GM20431 (cell line): ENCODE data around the gene ADNP.

Experiments used
- in situ Hi-C: fragments of 300-500 bp; cut with MseI, MboI; formaldehyde crosslinking; loops from one replicate; pipeline ENCODE4 v1.15.0; 2020; ENCODE audit warnings: low sequenced_read_pairs; ENCODE audit not compliant: unreplicated experiment

ADNP gene

DNA sequence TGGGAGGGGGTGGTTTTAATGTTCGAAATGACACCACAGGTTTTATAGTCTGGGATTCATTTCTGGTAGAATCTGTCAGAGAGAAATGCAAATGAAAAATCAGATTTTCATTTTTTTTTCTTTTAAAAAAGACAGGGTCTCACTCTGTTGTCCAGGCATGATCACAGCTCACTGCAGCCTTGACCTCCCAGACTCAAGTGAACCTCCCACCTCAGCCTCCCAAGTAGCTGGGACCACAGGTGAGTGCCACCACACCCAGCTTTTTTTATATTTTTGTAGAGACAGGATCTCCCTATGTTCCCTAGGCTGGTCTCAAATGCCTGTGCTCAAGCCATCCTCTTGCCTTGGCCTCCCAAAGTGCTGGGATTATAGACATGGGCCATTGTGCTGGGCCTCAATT lies 2.4 kb upstream of the ADNP start:
- in situ Hi-C loops = no loop called here

DNA sequence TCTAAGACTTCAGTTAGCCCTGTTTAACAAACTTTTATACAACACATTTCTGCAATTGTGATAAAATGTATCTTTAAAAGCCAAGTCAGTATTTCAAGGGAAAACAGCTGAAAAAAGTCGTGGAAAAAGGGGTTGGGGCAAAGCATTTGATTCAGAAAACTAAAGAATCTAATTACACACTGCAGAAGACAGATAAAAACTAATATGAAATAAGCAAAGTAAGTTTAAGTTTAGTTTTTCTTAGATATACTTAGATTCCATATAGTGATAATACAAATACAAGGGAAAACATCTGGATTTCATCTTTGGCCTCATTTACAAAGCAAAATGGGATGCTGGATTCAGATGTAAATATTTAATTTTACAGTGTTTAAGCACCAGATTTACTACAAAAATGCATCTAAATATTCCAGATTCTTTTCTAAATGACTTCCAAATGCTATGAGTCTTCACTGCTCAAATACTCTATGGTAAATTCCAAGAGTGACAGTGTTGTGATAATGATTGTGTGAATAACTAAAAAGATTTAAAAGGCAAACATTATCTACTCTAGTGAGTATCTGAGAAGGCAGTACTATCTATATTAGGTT lies 1.5 kb upstream of the ADNP start:
- in situ Hi-C loops = no loop called here

DNA sequence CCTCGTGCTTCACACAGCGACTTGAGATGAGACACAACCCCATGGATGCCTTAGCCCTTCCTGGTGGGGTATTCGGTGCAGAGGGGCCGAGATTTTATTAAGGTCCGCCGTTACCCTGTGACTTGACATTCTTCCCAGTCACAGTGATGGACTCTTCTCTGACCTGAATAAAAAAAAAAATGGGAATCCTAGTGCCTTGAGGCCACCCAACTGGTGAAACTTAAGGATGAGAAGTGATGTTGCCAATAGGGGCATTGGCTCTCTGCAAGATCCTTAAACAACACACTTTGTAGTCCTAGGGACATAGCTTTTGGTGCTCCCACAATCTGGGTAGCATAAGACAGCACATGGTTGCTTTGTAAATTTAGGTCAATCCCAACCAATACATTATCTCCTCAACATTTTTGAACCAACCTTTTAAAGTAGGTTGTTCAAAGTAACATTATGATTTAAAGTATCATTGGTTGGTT lies 814 bp upstream of the ADNP start:
- in situ Hi-C loops = no loop called here

DNA sequence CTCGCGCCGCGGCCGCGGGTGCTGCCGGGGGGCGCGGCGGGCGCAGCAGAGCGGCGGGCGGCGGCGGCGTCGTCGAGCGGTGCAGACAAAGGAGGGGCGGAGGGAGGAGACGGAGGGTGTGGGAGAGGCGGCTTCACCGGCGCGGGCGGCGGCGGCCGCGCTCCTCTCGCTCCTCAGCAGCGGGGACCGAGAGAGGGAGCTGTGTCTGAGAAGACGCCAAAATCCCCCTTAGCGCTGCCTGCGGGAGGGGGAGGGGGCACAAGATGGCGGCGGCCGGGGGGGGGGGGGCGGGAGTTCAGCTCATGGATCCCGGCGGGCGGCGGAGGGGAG lies 296 bp downstream of the ADNP start:
- in situ Hi-C loops = no loop called here

DNA sequence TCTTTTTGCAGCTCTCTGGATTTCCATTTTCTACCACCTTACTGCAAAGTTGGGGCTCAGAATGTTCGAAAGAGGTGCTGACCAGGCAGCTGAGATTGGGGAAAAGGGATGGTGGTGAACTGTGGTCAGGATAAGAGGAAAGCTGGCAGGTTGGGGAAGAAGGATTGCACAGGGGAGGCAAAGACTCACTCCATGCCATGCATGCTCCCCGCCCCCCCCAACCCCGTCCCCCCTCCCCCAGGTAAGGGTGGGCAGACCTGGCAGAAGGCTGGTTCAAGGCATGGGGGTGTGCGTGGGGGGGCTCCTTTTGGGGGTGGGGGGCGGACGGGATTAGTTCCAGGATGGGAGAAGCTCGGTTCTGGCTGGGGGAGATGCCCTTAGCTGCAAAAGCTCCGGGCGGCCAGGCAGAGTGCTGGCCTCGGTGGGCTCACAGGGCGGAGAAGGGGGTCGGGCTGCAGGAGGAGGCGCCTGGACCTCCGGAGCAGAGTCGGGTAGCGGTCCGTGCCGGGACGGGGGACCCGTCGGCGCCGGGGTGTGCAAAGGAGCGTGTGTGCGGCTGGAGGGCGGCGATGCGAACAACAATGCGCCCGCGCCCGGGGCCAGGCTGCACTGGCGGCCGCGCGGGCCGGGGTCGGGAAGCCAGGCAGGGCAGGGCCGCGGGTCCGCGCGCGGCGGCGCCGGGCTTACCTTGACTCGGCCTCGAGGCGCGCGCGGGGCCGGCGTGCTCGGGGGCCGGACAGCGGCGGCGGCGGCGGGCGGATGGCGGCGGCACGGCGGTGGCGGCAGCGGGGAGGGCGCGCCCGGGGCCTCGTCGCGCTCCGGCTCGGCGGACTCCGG lies 880 bp downstream of the ADNP start:
- in situ Hi-C loops = no loop called here

DNA sequence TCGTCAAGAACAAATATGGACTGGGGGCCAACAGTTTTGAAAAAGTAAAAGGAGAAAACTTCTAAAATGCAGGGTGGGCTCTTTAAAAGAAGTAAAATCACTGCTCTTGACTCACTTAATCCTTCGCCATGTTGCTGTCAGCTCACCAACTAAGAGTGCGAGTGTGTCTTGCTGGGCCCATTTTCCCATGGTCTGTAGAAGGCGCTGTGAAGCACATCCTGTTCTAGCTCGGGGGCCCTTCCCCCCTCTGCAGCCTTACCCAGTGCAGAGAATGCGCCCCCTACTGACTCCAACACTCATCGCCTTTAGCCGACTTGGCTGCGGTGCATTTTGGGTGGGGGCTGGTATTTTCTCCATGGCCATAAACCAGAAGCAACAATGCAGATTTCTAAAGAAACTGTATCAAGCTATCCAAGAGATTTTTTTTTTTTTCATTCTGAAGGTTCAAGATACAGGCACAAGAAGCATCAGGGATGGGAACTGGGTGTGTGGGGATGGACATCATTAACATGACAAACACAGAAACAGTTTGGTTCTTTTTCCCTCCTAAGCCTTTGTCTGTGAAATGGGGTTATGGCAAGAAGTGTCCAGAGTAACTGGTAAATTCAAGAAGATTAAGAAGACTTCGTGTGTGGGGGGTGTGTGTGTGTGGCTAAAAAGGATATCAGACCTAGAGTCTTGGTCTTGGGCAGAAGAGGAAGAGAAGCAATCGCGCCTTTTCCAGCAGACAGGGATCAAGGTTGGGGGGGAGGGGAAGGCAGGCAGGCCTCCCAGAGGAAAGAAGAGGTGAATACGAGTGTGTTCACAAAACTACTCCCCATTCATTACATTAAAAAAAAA lies 1.7 kb downstream of the ADNP start:
- in situ Hi-C loops = loop anchor here (10.0 kb wide), 1 partner anchor 115 kb away; no protein-coding TSS in a partner anchor

DNA sequence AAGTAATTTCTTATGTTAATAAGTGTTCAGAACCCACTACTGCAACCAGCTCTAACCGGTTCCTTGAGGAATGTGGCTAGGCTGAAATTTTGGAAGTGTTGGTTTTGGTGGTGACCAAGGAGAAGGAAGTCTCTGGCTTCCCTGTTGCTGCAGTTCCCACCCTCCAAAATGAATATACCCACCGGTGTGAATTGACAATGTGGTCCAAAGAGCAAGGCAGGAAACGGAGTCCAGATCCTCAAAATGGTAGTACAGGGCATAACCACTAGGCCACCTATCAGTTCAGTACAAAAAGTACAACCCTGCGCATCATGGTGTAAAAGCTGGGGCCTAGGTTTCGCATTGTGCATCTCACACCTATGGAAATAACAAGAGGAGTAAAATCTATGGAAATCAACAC lies 2.8 kb downstream of the ADNP start:
- in situ Hi-C loops = loop anchor here (10.0 kb wide), 1 partner anchor 114 kb away; no protein-coding TSS in a partner anchor

DNA sequence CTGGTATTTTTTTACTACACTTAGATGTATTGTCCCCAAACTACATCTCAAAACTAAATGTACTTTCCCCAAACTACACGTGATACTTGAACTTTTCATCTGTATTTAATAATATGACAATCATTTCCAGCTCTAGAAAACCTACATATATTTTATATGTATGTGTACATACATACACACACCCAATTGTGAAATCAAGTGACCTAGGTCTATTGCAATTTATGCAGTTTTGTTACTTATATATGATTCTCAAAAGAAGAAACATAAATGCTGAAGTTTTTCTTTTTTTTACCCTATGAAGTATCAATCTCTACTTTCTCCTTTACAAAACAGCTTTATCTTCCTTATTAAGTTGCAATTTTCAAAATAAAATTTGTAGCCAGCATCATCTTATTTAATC lies 4.7 kb downstream of the ADNP start:
- in situ Hi-C loops = loop anchor here (10.0 kb wide), 1 partner anchor 112 kb away; no protein-coding TSS in a partner anchor

DNA sequence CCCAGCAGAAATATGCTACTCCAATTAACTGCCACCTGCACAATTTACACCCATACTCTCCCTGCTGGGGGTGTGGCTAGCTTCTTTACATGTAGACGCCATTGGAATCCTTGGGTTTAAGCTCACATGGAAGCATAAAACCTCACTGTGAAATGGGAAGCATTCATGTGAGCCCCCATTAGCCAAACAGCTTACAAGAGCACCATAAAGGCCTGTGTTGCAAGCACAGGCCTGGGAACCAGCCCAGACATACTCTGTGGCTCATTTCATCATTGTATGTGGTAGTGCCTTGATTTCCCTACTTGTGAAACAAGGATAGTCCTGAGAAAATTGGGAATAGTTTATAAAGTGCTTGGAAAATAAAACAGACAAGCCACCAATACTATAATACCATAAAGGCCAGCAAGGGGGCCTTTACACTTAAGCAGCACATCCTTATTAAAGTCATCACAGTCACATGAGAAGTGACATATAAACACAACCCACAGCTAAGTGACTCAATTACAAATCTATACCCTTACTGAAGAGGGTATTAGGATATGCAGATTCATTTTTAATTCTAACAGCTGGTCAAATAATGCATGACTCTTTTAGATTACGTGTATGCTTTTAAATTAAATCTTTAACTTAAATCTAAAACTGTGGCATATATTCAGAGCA lies 6.8 kb downstream of the ADNP start:
- in situ Hi-C loops = loop anchor here (10.0 kb wide), 1 partner anchor 110 kb away; no protein-coding TSS in a partner anchor

DNA sequence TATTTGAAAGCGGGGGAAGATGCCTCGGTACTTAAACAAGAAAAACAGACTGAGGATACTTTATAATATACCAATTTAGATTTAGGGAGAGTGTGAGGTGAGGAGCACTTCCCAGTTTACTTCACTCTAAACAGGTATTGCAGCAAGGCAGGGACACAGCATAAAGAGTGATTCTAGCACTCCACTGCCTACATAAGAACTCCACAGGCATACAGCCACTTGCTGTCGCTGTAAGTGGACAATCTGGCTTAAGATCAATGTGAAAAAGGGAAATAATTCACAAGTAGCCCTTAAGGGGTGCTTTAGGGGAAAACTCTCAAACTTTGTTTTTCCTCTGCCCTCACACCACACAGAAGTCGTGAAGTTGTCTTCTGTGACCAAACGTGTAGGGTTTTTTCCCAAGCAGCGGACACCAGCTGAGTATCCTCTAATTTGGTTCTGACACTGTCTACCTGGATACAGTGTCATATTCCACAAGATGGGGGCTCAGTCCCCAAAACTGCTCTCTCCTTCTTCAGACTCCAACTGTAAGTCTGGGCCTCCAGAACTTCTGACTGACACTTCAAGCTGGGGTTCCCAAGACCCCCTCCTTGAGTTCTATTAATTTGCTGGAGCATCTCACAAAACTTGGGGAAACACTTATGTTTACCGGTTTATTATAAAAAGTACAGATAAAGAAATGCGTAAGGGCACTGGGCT lies 9.3 kb downstream of the ADNP start:
- in situ Hi-C loops = loop anchor here (10.0 kb wide), 1 partner anchor 107 kb away; no protein-coding TSS in a partner anchor

DNA sequence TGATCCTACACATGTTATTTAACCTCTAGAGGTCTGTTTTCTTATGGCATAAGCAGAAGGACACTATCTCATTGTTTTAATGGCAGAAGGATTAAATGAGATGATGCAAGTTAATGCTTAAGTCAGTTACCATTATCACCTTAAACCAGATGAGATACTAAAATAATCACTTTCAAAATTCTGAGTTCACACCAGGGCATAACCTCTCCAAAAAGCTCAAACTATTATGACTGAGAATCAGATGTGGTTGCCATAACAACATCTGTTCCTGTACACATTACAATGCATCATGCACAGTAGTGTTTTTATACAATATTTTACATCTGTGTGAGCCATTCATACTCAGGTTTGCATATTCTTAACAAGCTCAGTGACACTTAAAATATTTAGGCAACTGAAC lies 10.2 kb downstream of the ADNP start:
- in situ Hi-C loops = loop anchor here (10.0 kb wide), 1 partner anchor 106 kb away; no protein-coding TSS in a partner anchor

DNA sequence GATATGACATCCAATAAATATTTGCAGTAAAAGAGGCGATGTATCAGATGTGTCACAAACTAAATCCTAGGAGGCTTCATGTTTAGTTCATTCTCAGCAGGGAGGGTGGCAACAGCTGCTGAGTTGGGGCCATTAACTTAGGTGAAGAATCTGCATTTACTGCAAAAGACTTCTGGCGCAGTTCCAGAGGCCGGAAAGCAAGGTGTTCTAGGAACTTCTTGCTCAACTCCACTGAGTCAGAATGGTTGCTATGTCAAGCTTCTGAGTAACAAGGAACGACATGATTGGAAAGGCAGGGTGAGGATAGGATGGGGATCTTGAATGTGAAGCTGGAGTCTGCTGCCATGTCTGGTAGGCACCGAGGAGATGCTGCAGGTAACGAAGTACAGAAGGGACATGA lies 11.7 kb downstream of the ADNP start:
- in situ Hi-C loops = no loop called here

DNA sequence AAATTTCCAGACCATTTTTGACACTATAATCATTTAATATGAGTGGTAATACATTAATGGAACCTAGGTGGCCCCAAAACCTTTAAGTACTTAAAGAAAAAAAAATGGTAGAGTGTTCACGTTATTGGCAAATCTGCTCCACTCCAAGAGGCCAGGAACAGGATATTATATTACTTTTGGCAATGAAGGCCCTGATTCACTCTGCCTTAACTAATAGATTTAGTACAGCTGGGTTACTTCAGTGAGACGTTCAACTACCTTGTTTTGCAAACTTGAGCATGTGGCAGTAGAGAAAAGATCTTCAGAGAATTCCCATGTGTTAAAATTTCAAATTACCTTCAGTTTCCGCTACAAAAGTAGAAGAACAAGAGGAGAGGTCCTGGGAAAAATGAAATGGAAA lies 12.8 kb downstream of the ADNP start:
- in situ Hi-C loops = no loop called here

DNA sequence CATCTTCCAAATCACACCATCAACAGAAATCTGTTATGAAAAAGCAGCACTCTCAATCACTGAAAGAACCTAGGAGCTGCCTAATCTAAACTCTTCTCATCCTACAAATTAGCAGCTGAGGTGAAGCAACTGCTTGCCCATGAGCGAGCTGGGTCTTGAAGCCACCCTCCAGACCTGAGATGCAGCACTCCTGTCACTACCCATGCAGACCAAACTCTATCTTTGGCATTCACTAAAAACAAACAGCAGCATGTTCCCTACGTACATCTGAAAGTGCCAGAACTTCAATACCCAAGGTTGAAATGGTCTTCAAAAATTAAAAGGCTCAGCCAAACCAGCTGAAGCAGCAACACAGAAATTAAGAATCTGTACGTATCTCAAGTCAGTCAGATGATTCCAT lies 14.3 kb downstream of the ADNP start:
- in situ Hi-C loops = no loop called here

DNA sequence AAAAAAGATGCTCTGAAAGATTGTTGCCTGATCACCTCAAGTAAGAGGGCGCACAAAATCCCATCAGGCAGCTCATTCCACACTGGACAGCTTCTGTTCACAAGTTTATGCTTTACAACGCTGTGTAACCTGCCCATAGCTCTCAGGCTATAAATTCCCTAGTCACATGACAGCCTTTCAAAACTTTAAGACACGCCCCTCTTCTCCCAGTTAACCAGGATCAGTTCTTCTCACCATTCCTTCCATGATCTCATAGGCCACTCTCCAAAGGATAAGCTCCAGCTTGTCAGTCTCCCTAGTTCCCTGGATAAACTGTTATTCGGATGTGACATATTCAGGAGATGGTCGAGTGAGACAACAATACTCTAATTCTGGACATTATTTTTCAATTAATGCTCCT lies 15.0 kb downstream of the ADNP start:
- in situ Hi-C loops = no loop called here

DNA sequence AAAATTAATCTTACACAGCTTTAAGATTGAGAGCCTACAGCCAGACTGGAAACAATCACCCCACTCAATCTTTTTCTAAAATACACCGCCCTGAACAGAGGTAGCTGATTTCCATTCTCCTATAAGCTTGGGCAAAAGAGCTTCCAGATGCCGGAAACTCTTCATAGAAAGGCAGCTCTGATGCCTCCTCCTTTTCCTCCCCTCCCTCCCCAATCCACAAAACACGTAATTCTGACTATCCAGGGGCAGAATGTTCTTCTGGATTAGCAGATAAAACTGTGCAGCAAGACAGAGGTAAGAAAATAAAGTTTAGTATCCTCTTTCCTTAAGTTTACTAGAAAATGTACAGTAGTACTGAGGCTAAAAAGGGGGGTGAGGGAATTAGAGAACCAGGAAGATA lies 15.8 kb downstream of the ADNP start:
- in situ Hi-C loops = no loop called here

DNA sequence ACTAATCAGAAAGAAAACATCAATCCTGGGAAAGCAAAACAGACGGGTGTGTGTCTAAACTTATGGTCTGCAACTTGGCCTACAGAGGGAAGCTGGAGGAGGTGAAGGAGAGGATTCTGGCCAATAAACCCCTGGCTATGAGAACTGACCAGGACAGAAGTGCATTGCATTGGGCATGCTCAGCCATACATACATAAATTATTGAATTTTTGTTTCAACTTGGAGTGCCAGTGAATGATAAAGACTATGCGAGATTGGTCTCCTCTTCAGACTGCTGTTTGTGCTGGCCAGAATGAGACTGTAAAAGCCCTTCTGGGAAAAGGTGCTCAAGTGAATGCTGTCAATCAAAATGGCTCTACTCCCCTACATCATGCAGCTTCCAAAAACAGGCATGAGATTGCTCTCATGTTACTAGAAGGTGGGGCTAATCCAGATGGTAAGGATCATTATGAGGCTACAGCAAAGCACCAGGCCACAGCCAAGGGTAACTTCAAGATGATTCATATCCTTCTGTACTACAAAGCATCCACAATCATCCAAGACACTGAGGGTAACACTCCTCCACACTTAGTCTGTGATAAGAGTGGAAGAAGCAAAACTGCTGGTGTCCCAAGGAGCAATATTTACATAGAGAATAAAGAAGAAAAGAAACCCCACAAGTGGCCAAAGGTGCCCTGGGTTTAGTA lies 17.4 kb downstream of the ADNP start:
- in situ Hi-C loops = no loop called here

DNA sequence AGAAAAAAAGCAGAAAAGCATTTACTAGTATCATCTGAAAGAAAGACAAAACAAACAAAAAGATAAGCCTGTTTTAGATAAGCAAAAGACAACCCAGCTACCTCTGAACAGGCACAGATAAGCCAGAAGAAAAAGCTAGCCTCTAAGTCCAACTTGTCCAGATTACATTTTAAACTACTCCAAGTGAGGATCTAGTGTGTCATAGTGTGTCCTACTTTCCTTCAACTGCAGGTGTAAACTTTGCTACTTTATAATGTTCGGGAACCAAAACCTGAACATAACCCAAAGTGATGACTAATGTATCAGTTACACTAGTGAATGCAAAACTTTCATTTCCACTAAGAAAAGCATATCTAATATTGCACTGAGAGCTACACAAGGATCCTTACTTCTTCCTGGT lies 19.5 kb downstream of the ADNP start:
- in situ Hi-C loops = no loop called here

DNA sequence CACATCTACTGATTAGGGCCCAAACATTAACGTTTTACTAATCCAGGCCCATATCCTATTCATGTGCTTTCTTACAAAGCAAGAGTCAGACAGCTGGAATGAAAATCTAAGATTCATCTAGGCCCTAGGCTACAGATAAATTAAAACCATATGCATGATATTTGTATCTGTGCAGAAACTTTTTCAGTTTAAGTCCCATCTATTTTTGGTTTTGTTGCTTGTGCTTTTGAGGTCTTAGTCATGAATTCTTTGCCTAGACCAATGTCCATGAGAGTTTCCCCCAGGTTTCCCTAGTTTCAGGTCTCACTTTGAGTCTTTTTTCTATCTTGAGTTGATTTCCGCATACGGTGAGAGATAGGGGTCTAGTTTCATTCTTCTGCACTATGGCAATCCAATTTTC lies 20.2 kb downstream of the ADNP start:
- in situ Hi-C loops = no loop called here
